GM12891 (cell line): ENCODE data around the gene F8A2.

Experiments
- DNase-seq: peaks from one replicate; pipeline ENCODE4 v3.0.0; 2011; ENCODE audit warnings: low spot score; ENCODE audit not compliant: insufficient read length
- FAIRE-seq: peaks from 2 replicates; lab custom pipeline; 2011; peaks lifted over from hg19 to GRCh38; lab: Jason Lieb, UNC
- PAX5 ChIP-seq: IDR thresholded peaks from 2 replicates; pipeline ENCODE4 v1.6.1; 2011; ENCODE audit warnings: low read length, moderate library complexity, mild to moderate bottlenecking; ENCODE audit not compliant: insufficient read depth, severe bottlenecking
- POLR2A ChIP-seq: IDR thresholded peaks from 2 replicates; pipeline ENCODE4 v1.6.1; 2011; ENCODE audit warnings: low read depth, low read length, control low read depth
- POLR2AphosphoS5 ChIP-seq: IDR thresholded peaks from 2 replicates; pipeline ENCODE4 v1.6.1; 2011; ENCODE audit warnings: low read depth, low read length, control low read depth
- POU2F2 ChIP-seq: IDR thresholded peaks from 2 replicates; pipeline ENCODE4 v1.6.1; 2011; ENCODE audit warnings: low read depth, mild to moderate bottlenecking, control low read depth, low read length, moderate library complexity
- SPI1 ChIP-seq: IDR thresholded peaks from 2 replicates; pipeline ENCODE4 v1.6.1; 2011; ENCODE audit warnings: low read depth, low read length, control low read depth
- TAF1 ChIP-seq: IDR thresholded peaks from 2 replicates; pipeline ENCODE4 v1.6.1; 2011; ENCODE audit warnings: low read depth, low read length, control low read depth

The F8A2 gene

GRCh38 chrX:155406429-155406828 lies 24.5 kb downstream of the F8A2 start:
- TF ChIP-seq PAX5, result no peak
- no peak for TF ChIP-seq POLR2A
- no peak for TF ChIP-seq TAF1
- TF ChIP-seq SPI1, result no peak
- no peak for TF ChIP-seq POLR2AphosphoS5
- TF ChIP-seq POU2F2, result no peak
- no peak for DNase-seq
- FAIRE-seq, result no peak

GRCh38 chrX:155417769-155418168 lies 35.9 kb downstream of the F8A2 start:
- DNase-seq, result no peak
- FAIRE-seq, result no peak
- TF ChIP-seq PAX5 (no peak), POLR2AphosphoS5 (no peak), TAF1 (no peak), POLR2A (no peak), POU2F2 (no peak), SPI1 (no peak)
